ENCODE measurements around the gene MCAT.

DNA sequence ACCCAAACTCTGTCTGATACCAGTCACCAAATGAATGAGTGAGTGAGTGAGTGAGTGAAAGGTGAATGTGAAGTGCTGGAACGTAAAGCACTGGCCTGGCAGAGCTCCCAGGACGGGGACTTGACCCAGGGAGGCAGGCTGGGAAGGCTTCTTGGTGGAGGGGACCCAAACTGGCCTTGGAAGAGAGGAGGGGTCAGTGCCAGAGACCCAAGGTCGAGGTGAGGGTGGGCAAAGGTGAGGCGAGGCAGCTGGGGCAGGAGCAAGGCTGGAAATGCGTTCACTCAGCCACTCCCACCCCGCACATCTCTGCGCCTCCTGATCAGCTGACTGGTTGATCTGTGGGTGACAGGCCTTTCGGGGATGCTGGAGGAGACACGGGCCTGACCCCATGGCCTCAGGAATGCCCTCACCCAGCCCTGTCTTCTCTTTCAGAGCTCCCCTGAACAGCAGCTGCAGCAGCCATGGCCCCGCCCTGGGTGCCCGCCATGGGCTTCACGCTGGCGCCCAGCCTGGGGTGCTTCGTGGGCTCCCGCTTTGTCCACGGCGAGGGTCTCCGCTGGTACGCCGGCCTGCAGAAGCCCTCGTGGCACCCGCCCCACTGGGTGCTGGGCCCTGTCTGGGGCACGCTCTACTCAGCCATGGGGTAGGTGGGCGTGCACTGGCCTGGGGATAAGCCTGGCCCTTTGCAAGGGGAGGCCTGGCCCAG lies 15.7 kb upstream of the MCAT start:
- TF ChIP-seq, protein P1, sequence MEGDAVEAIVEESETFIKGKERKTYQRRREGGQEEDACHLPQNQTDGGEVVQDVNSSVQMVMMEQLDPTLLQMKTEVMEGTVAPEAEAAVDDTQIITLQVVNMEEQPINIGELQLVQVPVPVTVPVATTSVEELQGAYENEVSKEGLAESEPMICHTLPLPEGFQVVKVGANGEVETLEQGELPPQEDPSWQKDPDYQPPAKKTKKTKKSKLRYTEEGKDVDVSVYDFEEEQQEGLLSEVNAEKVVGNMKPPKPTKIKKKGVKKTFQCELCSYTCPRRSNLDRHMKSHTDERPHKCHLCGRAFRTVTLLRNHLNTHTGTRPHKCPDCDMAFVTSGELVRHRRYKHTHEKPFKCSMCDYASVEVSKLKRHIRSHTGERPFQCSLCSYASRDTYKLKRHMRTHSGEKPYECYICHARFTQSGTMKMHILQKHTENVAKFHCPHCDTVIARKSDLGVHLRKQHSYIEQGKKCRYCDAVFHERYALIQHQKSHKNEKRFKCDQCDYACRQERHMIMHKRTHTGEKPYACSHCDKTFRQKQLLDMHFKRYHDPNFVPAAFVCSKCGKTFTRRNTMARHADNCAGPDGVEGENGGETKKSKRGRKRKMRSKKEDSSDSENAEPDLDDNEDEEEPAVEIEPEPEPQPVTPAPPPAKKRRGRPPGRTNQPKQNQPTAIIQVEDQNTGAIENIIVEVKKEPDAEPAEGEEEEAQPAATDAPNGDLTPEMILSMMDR (IDR thresholded peaks at IDR 0.05): no peak
- TF ChIP-seq POLR2AphosphoS5 (IDR thresholded peaks at IDR 0.05) (no peak), POLR2A (IDR thresholded peaks at IDR 0.05) (no peak)

All from prostate gland (tissue), 2 donors.